SKM-1 treated with dmso at 0.1 percent for 144 hours (cell line): Measurements from ENCODE around the gene LHX1.

Experiments
- DNase-seq: peaks from one replicate; lab custom pipeline; 2025; ENCODE audit not compliant: unreplicated experiment; lab: John Stamatoyannopoulos, UW

The LHX1 gene

GRCh38 chr17:36937001-36937958 lies at the start of gene LHX1:
TSS of gene LHX1 (plus strand) at chr17:36937475. CDS start at chr17:36938198, 723 bp downstream.
- no peak for DNase-seq

GRCh38 chr17:36888236-36888951 lies 48.9 kb upstream of the LHX1 start:
- DNase-seq = no peak

- no peak for DNase-seq
Observed at GRCh38 chr17:36889770-36890349, 47.4 kb upstream of the LHX1 start.

GRCh38 chr17:36890398-36891168 lies 46.7 kb upstream of the LHX1 start:
- no peak for DNase-seq

- DNase-seq = no peak
Observed at GRCh38 chr17:36892112-36892838, 45.0 kb upstream of the LHX1 start.

GRCh38 chr17:36894177-36894576 lies 43.1 kb upstream of the LHX1 start:
- no peak for DNase-seq

GRCh38 chr17:36894925-36895324 lies 42.4 kb upstream of the LHX1 start:
- no peak for DNase-seq

GRCh38 chr17:36899250-36900159 lies 37.8 kb upstream of the LHX1 start:
- DNase-seq = no peak

- no peak for DNase-seq
Observed at GRCh38 chr17:36900160-36900512, 37.1 kb upstream of the LHX1 start.

- no peak for DNase-seq
Observed at GRCh38 chr17:36901506-36901905, 35.8 kb upstream of the LHX1 start.

GRCh38 chr17:36907407-36907806 lies 29.9 kb upstream of the LHX1 start:
- DNase-seq = no peak

GRCh38 chr17:36910513-36910912 lies 26.8 kb upstream of the LHX1 start:
- DNase-seq = no peak

- no peak for DNase-seq
Observed at GRCh38 chr17:36911001-36911400, 26.3 kb upstream of the LHX1 start.

- no peak for DNase-seq
Observed at GRCh38 chr17:36913132-36913531, 24.1 kb upstream of the LHX1 start.

- no peak for DNase-seq
Observed at GRCh38 chr17:36918211-36918691, 19.0 kb upstream of the LHX1 start.

- no peak for DNase-seq
Observed at GRCh38 chr17:36919407-36919968, 17.8 kb upstream of the LHX1 start.

GRCh38 chr17:36920032-36921005 lies 17.0 kb upstream of the LHX1 start:
- no peak for DNase-seq
